Measurements from ENCODE around the gene PEX13. TPM values are rescaled to one million over a fixed set of nuclear protein-coding genes. Genes with fewer than 3 reads are reported as not detected.
A peak's percentile ranks its signal among the peaks of the same experiment; 100 is the strongest.

The PEX13 gene
- polyA plus RNA-seq, 3 donors, result 4.1 to 5.7 (median 4.8) TPM

DNA sequence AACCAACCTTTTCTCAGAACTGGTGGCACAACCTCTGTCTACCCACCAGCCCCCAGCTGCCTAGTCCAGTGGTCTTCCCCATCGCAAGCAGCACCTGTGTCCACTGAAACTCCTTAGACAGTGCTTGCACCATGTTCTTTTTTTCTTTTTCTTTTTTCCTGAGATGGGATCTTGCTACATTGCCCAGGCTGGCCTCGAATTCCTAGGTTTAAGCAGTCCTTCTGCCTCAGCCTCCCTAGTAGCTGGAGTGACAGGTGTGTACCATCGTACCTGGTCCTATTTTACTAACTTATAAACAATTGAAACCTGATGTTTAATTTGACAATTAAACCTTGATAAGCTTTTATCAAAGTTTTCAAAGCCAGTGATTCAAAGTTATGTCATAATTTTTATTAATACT lies 78.9 kb downstream of the PEX13 start:
- H3K36me3 ChIP-seq (replicated peaks in 1 of 2; ENCODE audit: control insufficient read depth in 1 of 2, insufficient read depth in 2 of 2, low read length in 2 of 2), result peaks cover 0 to 2% of the 10 kb centered on the region in 2 donors
- 100% methylated on average over 1 of the region's 3 CpGs for WGBS (ENCODE audit: insufficient coverage)
- H3K27ac ChIP-seq (ENCODE audit: low read depth in 1 of 2, low read length in 2 of 2), result no peak overlapping the region
- Mint-ChIP-seq H3K27me3 (ENCODE audit: low read depth in 3 of 3) (no peaks in the 10 kb centered on the region), H3K4me1 (no peaks in the 10 kb centered on the region), H3K27ac (peak overlapping the region in 1 of 7 donors; percentile 41), H3K9me3 (peaks cover 0 to 2% (median 0%) of the 10 kb centered on the region in 7 donors), H3K36me3 (peaks cover 13 to 18% of the 10 kb centered on the region in 2 donors), H3K4me3 (no peak overlapping the region)
- no peaks in the 10 kb centered on the region for H3K4me1 ChIP-seq (ENCODE audit: control insufficient read depth in 1 of 2, insufficient read depth in 2 of 2, low read length in 2 of 2)
- no peak overlapping the region for H3K4me2 ChIP-seq (replicated peaks; ENCODE audit: extremely low read depth, low read length, poor library complexity, severe bottlenecking)
- H4K20me1 ChIP-seq (ENCODE audit: insufficient read depth, low read length), result no peaks in the 10 kb centered on the region
- no peak for DNase-seq
- H3K27me3 ChIP-seq (ENCODE audit: control insufficient read depth in 2 of 2, insufficient read depth in 2 of 2, low read length in 2 of 2), result no peaks in the 10 kb centered on the region
- intact Hi-C loops (cut with micrococcal nuclease), result no loop called here
- no peak overlapping the region for H3K9ac ChIP-seq (ENCODE audit: insufficient read depth, low read length, poor library complexity, severe bottlenecking)
- H3K4me3 ChIP-seq (replicated peaks in 1 of 3; ENCODE audit: low read depth in 2 of 3, low read length in 3 of 3), result no peak overlapping the region
- H2AFZ ChIP-seq (ENCODE audit: insufficient read depth, low read depth, low read length, poor library complexity, severe bottlenecking), result no peak overlapping the region
- H3K79me2 ChIP-seq (ENCODE audit: insufficient read depth, low read length), result no peaks in the 10 kb centered on the region
- no peaks in the 10 kb centered on the region for H3K9me3 ChIP-seq (replicated peaks in 1 of 2; ENCODE audit: control insufficient read depth in 1 of 2, insufficient read depth in 1 of 2, low read length in 2 of 2)
- TF ChIP-seq, protein P1, sequence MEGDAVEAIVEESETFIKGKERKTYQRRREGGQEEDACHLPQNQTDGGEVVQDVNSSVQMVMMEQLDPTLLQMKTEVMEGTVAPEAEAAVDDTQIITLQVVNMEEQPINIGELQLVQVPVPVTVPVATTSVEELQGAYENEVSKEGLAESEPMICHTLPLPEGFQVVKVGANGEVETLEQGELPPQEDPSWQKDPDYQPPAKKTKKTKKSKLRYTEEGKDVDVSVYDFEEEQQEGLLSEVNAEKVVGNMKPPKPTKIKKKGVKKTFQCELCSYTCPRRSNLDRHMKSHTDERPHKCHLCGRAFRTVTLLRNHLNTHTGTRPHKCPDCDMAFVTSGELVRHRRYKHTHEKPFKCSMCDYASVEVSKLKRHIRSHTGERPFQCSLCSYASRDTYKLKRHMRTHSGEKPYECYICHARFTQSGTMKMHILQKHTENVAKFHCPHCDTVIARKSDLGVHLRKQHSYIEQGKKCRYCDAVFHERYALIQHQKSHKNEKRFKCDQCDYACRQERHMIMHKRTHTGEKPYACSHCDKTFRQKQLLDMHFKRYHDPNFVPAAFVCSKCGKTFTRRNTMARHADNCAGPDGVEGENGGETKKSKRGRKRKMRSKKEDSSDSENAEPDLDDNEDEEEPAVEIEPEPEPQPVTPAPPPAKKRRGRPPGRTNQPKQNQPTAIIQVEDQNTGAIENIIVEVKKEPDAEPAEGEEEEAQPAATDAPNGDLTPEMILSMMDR (IDR thresholded peaks at IDR 0.05), result no peak

DNA sequence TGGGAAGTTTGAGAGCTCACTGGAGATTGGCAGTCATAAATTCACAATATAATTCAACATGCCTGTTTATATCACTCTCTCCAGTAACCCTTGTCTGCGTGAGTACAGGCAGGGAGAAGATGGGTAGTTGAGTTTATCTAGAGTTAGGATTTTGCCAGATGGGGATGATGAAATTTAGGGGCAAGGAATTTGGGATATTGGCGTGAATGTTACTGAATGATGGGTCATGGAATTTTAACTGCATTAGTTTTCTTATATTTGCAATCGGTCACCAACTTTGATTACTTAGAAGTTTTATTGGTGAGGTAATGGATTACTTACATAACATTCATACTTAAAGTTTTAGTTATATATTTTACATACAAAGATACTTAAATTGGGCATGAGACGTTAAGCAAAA lies 83.3 kb downstream of the PEX13 start:
- Histone ChIP-seq H3K4me1 (ENCODE audit: control insufficient read depth in 1 of 2, insufficient read depth in 2 of 2, low read length in 2 of 2) (no peaks in the 10 kb centered on the region), H3K79me2 (ENCODE audit: insufficient read depth, low read length) (no peaks in the 10 kb centered on the region), H3K4me3 (replicated peaks in 1 of 3; ENCODE audit: low read depth in 2 of 3, low read length in 3 of 3) (no peak overlapping the region), H2AFZ (ENCODE audit: insufficient read depth, low read depth, low read length, poor library complexity, severe bottlenecking) (no peak overlapping the region), H3K36me3 (replicated peaks in 1 of 2; ENCODE audit: control insufficient read depth in 1 of 2, insufficient read depth in 2 of 2, low read length in 2 of 2) (peaks cover under 1 to 25% of the 10 kb centered on the region in 2 donors), H3K27me3 (ENCODE audit: control insufficient read depth in 2 of 2, insufficient read depth in 2 of 2, low read length in 2 of 2) (no peaks in the 10 kb centered on the region), H4K20me1 (ENCODE audit: insufficient read depth, low read length) (no peaks in the 10 kb centered on the region), H3K27ac (ENCODE audit: low read depth in 1 of 2, low read length in 2 of 2) (no peak overlapping the region), H3K9me3 (replicated peaks in 1 of 2; ENCODE audit: control insufficient read depth in 1 of 2, insufficient read depth in 1 of 2, low read length in 2 of 2) (no peaks in the 10 kb centered on the region), H3K4me2 (replicated peaks; ENCODE audit: extremely low read depth, low read length, poor library complexity, severe bottlenecking) (no peak overlapping the region), H3K9ac (ENCODE audit: insufficient read depth, low read length, poor library complexity, severe bottlenecking) (no peak overlapping the region)
- Mint-ChIP-seq H3K27me3 (ENCODE audit: low read depth in 3 of 3) (peaks cover 0 to 2% (median 0%) of the 10 kb centered on the region in 3 donors), H3K4me1 (no peaks in the 10 kb centered on the region), H3K9me3 (peaks cover 0 to 3% (median 0%) of the 10 kb centered on the region in 7 donors), H3K36me3 (peaks cover 20 to 33% of the 10 kb centered on the region in 2 donors), H3K27ac (no peak overlapping the region), H3K4me3 (no peak overlapping the region)
- DNase-seq, result no peak
- WGBS (ENCODE audit: insufficient coverage), result no CpG with 5 or more reads among the region's 4 CpGs
- TF ChIP-seq, protein P1 (IDR thresholded peaks at IDR 0.05), result no peak
- intact Hi-C loops (cut with micrococcal nuclease), result no loop called here

Small RNA genes within 50 kb of the gene (small RNA-seq; reads per million reads assigned to genes)
- gene RNA5SP95 (ENCODE audit: insufficient read length, low read depth), result not detected

Other genes starting within 250 kb of the PEX13 start
- 10 to 100 TPM; 18.3 to 34.3 (median 20.3) TPM for gene REL, start 136.1 kb upstream of the PEX13 start, polyA plus RNA-seq
- 1 to 10 TPM; 2.0 to 3.0 (median 2.8) TPM for gene PUS10, start 535 bp downstream of the PEX13 start, polyA plus RNA-seq
- gene SANBR, start 48.2 kb downstream of the PEX13 start, polyA plus RNA-seq, result 1 to 10 TPM; 1.9 to 3.5 (median 3.4) TPM
- gene C2orf74, start 144.5 kb downstream of the PEX13 start, polyA plus RNA-seq, result 10 to 100 TPM in 2 of 3 donors, 1 to 10 TPM in 1; 3.0 to 18.2 (median 12.0) TPM

All from CD14-positive monocyte (primary cell).